Coronary artery (tissue), 2 donors: ENCODE data around the gene GATAD2B.
"Not testable (repeated sequence)": the region's sequence is repeated elsewhere in the genome, so short reads cannot be mapped to it uniquely, and the experiment has no call there.

Experiments used
- DNase-seq: peaks from one replicate; pipeline ENCODE4 v3.0.0-alpha.2; 2017; ENCODE audit warnings: low spot score
- H3K27ac ChIP-seq, 2 donors: fragments of 200-600 bp; sonication (generic); one replicate each; pipeline ENCODE4 v1.5.1; 2016 to 2019
- H3K4me3 ChIP-seq: fragments of 200-600 bp; sonication (generic); 2 replicates; pipeline ENCODE4 v1.5.1; 2016; ENCODE audit warnings: mild to moderate bottlenecking, moderate library complexity
- TF ChIP-seq, protein P1 (sequence below): fragments of 200-600 bp; sonication (generic); IDR thresholded peaks from one replicate; pipeline ENCODE4 v1.5.1; 2019; ENCODE audit warnings: antibody characterized with exemption

GATAD2B gene

DNA sequence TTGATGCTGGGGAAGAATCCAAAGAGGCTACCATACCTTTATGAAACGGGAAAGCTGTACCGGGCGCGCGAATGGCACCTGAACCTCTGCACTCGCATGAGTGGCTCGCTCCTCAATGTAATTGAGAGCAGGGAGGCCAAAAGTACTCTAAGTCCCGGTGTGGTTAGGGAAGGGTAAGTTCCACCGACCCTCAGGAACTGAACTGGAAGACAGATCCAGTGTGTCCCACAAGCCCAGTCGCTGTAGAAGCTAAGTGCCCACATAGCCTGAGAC is 1.0 kb downstream of the GATAD2B start:
- peak overlapping the region; percentile 74 to 98 for H3K27ac ChIP-seq
- H3K4me3 ChIP-seq = peak overlapping the region; percentile 92
- TF ChIP-seq, protein P1, sequence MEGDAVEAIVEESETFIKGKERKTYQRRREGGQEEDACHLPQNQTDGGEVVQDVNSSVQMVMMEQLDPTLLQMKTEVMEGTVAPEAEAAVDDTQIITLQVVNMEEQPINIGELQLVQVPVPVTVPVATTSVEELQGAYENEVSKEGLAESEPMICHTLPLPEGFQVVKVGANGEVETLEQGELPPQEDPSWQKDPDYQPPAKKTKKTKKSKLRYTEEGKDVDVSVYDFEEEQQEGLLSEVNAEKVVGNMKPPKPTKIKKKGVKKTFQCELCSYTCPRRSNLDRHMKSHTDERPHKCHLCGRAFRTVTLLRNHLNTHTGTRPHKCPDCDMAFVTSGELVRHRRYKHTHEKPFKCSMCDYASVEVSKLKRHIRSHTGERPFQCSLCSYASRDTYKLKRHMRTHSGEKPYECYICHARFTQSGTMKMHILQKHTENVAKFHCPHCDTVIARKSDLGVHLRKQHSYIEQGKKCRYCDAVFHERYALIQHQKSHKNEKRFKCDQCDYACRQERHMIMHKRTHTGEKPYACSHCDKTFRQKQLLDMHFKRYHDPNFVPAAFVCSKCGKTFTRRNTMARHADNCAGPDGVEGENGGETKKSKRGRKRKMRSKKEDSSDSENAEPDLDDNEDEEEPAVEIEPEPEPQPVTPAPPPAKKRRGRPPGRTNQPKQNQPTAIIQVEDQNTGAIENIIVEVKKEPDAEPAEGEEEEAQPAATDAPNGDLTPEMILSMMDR = no peak
- no peak for DNase-seq

DNA sequence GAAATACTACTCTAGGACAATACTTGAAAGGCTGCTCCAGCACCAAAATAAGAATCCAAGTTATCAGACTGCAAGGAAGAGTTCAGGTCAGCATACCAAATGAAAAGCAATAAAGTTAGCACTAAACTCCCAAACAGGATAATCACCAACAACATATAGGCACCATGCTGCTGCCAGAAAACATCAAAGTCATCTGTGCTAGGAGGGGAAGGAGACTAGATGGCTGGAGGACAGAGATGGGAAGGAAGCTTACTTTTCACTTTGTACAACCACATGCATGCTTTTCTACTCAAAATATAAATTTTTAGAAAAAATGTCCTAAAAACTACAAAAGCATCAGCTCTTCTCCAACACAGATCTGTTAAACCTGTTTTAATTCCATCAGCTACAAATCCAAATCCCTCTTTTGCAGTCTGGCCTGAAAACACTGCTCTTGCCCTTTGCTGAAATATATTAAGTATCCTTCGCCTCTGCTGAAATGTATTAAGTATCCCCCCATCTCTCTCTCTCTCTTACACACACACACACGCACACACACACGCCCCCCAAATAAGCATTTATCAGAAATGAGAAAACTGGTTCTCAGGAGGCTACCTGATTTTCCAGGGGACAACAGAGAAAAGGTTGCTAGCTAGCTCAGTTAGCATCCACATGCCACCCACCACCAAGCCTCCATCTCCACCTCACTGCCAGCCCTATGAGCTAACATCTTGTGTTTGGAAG is 1.5 kb downstream of the GATAD2B start:
- TF ChIP-seq, protein P1 = no peak
- H3K4me3 ChIP-seq = peak overlapping the region; percentile 92
- peak overlapping the region; percentile 74 to 98 for H3K27ac ChIP-seq
- no peak for DNase-seq

DNA sequence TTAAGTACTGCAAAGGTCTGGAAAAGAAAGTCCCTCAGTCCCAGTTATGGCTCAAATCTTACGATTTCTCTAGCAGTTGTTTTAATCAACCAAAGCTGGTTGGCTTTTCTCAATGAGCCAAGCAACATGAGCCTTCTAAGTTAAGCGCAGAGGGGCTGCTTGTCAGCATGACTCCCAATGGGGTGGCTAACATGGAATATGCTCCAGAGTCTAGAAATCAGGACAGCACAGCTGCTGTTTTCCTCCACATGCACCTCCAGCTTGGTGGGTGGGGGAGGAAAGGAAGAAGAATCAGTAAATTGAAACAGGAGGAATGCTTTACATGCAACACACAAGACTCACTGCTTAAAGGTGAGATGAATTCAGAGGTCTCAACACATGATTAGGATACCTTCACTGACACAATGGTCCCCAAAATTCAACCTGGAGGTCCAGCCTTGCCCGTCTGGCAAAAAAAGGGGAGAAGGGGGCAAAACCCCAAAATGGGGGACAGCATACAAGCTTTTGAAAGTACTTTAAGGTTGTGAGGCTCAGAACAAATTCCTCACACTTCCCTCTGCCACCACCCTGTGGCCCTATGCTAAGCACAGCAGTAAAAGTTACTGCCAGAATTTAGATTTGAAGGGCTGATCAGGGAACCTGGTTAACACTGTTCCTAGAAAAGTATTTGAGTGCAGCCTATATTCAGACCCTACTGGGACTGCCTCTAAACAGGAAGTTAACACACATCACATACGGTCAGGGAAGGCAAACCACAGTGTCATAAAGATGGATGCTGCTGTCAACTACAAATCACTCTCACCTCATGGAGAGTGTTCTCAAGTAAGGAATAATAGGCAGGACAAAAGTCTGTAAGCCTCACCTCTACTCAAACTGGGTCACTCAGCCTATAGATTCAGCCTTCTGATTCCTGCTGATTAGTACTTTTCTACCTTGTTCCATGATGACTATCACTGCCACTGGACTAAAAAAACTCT is 2.6 kb downstream of the GATAD2B start:
- H3K4me3 ChIP-seq = peak overlapping the region; percentile 27
- DNase-seq = no peak
- peak overlapping the region; percentile 20 to 28 for H3K27ac ChIP-seq
- TF ChIP-seq, protein P1 = no peak

DNA sequence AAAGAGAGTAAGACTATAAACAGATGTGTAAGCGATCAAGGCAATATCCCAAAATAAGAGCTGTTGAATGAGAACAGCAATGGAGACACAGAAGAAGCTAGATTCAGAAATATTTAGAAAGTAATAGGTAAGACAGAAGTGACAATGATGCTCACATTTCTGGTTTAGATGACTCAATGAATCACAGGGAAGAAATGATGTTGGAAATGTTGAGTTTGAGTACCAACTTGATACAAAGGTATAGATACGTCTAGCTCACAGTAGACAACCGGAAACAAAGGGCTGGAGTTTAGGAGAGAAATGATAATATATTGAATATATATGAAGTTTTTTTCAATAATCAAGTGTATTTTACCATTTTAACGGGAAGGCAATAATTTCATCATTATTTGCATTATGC is 6.5 kb downstream of the GATAD2B start:
- no peak for DNase-seq
- TF ChIP-seq, protein P1 = no peak
- no peak overlapping the region for H3K27ac ChIP-seq
- H3K4me3 ChIP-seq = no peak overlapping the region

DNA sequence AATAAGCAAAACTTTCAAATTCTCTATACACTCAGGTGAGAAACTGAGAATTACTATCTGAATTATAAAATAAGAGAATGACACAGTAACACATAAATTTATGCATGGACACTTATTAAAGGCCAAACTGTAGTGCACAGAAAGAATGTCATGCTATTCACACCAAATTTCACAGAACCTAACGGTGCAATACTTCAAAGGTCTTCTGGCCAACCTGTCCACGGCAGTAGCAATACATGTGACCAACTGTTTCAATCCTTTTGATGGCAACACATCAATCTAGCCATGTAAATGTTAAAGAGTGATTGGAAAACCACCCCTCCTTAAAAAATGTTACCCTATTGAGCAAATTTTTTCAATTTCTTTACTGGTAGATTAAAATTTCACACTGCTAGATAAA is 10.4 kb downstream of the GATAD2B start:
- no peak overlapping the region for H3K4me3 ChIP-seq
- TF ChIP-seq, protein P1 = no peak
- H3K27ac ChIP-seq = no peak overlapping the region
- no peak for DNase-seq

DNA sequence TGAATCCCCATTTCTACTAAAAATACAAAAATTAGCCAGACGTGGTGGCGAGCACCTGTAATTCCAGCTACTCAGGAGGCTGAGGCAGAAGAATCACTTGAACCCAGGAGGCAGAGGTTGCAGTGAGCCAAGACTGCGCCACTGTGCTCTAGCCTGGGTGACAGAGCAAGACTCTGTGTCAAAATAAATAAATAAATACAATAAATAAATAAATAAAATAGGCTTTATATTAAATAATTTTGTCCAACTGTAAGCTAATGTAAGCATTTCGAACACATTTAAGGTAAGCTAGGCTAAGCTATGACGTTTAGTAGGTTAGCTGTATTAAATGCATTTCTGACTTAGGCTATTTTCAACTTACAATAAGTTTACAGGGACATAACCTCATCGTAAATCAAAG is 12.2 kb downstream of the GATAD2B start:
- not testable (repeated sequence) for H3K27ac ChIP-seq, H3K4me3 ChIP-seq, DNase-seq

DNA sequence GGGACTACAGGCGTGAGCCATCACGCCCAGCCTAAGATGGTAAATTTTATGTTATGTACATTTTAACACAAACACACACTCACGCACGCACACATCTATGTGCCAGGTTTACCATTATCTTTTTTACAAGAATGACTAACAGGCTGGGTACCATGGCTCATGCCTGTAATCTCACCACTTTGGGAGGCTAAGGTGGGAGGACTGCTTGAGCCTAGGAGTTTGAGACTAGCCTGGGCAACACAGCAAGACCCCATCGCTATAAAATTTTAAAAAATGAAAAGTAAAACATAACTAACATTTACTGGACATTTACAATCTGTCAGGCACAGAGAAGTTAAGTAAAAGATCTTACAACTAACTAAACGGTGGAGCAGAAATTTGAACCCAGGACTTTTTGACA is 14.7 kb downstream of the GATAD2B start:
- TF ChIP-seq, protein P1 = no peak
- no peak overlapping the region for H3K27ac ChIP-seq
- H3K4me3 ChIP-seq = no peak overlapping the region
- no peak for DNase-seq
